Measurements from ENCODE around the gene FBXL17.

Gene FBXL17

DNA sequence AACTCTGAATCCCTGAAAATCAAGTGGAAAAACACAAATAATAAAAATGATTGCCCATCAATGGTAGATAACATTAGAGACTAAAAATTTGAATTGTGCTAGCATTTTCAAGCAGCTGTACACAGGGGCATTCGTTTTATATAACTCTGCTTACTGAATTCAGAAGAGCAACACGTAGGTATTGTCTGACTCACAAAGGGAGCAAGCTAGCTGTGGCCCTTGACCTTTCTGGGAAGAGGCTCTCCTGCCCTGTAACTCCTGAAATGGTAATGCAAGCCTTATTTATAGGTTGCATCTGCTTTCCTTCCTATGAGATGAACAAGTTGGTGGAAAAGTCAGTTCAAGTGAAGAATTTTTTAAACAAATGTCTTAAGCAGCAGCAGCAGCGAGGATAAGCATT, 492.5 kb downstream of the FBXL17 start:
- no peak overlapping the region for H3K4me3 ChIP-seq (ENCODE audit: low read depth, low read length)
- TF ChIP-seq, protein P1, sequence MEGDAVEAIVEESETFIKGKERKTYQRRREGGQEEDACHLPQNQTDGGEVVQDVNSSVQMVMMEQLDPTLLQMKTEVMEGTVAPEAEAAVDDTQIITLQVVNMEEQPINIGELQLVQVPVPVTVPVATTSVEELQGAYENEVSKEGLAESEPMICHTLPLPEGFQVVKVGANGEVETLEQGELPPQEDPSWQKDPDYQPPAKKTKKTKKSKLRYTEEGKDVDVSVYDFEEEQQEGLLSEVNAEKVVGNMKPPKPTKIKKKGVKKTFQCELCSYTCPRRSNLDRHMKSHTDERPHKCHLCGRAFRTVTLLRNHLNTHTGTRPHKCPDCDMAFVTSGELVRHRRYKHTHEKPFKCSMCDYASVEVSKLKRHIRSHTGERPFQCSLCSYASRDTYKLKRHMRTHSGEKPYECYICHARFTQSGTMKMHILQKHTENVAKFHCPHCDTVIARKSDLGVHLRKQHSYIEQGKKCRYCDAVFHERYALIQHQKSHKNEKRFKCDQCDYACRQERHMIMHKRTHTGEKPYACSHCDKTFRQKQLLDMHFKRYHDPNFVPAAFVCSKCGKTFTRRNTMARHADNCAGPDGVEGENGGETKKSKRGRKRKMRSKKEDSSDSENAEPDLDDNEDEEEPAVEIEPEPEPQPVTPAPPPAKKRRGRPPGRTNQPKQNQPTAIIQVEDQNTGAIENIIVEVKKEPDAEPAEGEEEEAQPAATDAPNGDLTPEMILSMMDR (IDR thresholded peaks at IDR 0.05; ENCODE audit: low read depth, low read length) = no peak

DNA sequence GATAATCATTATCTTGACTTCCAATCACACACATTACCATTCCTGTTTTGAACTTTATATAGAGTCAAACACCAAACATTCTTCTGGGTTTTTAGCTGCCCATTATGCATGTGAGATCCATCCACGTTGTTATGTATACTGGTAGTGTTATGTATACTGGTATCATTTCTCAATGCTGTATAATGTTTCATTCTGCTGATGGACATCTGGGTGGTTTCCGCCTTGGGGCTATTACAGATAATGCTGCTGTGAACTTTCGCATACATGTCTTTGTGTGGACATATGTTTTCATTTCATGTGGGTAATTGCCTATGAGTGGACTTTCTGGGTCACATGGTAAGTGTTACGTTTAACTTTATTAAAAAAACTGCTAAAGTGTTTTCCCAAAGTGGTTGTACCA, 493.4 kb downstream of the FBXL17 start:
- TF ChIP-seq, protein P1 (IDR thresholded peaks at IDR 0.05; ENCODE audit: low read depth, low read length) = no peak
- no peak overlapping the region for H3K4me3 ChIP-seq (ENCODE audit: low read depth, low read length)

DNA sequence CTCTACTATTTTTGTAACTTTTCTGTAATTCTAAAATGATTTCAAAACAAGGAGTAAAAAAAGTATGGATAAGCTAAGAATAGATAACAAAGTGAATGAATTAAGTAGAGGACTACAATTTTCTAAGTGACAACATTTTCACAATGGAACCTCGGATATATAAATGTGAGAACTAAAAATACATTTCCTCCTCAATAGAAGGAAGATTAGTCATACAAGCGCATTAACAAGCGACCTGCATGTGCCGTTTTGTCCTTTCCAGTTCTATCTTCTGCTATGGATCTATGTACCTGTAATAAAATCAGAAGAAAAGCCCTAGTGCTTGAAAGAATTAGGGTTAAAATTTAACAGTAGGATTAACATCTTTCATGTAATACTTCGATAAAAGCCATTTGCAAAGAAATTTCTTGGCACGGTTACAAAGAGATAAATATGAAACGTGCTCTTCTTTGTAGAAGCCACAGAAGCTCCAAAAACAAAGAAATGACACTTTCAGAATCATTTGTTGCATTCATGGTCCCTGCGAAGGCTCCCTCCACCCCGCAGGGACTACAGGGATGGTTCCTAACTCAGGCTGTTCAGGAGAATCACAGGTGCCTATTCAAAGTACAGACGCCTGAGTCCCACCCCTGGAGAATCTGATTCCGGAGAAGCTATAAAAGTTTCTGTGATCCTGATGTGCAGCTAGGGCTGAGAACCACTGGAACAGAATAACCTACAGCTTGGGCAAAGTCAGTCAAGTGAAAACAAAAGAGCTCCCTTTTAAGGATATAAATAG, 494.5 kb downstream of the FBXL17 start:
- TF ChIP-seq, protein P1 (IDR thresholded peaks at IDR 0.05; ENCODE audit: low read depth, low read length) = no peak
- H3K4me3 ChIP-seq (ENCODE audit: low read depth, low read length) = no peak overlapping the region

DNA sequence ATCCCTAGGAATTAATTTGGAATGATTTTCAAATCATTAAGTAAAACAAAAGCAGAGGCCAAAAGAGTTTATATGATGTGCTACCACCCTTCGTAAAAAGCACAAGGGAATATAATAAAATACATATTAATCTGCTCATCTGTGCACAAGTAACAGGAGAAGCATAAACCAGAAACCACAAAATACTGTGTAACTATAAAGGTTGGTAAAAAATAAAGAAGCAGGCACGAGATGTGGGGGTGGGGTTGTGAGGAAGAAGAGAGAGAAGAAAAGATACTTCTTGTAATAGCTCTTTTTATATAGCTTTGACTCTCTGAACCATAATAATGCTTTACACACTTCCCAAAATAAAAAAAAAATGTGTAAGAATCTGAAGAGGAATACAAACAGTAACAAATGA, 496.3 kb downstream of the FBXL17 start:
- H3K4me3 ChIP-seq (ENCODE audit: low read depth, low read length) = no peak overlapping the region
- TF ChIP-seq, protein P1 (IDR thresholded peaks at IDR 0.05; ENCODE audit: low read depth, low read length) = no peak

DNA sequence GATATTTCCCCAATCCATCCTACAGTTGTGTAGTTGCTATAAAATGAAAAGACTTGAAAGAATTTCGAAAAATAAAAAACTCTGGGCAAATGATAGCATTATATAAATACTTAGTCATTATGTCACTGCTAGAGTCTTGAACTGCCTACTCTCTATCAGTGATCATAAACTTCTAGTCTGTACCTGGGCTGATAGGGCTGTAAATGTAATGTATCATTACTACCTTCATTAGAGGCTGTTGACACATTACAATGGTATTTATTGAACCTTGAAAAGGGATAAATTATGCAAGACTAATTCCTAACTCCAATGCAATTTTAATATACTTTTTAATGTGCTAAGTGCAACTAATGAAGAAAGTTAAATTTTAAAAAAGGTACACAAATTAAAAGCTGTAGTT, 497.0 kb downstream of the FBXL17 start:
- TF ChIP-seq, protein P1 (IDR thresholded peaks at IDR 0.05; ENCODE audit: low read depth, low read length) = no peak
- H3K4me3 ChIP-seq (ENCODE audit: low read depth, low read length) = no peak overlapping the region

DNA sequence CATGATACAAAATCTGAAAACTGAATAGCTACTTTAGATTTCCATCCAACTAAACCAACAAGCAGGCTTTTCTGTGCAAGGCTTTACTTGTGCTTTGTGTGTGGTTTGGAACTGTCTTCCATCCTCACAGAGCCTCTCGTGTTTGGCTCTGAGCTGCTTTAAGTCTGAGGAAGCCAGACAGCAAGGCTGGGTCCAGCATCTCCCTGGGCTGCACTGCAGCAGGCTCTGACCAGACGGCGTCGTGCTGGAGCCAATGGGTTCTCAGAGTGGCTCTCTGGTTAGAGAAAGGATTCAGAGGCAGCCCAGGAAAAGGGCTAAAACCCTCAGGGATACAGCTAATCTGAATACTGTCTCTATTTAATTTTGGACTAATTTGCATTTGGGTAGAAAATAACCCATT, 503.2 kb downstream of the FBXL17 start:
- TF ChIP-seq, protein P1 (IDR thresholded peaks at IDR 0.05; ENCODE audit: low read depth, low read length) = no peak
- no peak overlapping the region for H3K4me3 ChIP-seq (ENCODE audit: low read depth, low read length)

DNA sequence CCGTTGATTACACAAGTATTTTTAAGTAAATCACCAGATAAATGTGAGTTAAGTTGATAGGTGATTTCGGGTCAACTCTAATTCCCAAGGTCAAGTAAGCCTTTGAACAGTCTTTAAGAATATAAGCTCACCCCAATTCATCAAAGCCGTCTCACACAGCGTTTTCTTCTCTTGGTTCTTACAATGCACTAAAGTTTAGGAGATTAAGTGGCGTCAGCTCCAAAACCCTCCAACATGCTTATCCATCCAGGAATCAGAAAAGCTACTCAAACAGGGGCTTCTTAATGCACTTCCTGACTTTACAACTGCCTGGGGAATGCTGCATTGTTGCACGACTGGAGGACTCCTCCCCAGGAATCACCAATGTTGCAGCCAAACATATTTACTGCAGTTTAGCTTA, 505.0 kb downstream of the FBXL17 start:
- H3K4me3 ChIP-seq (ENCODE audit: low read depth, low read length) = no peak overlapping the region
- TF ChIP-seq, protein P1 (IDR thresholded peaks at IDR 0.05; ENCODE audit: low read depth, low read length) = no peak

Measured in WI38 (cell line).